MM.1S (cell line): ENCODE measurements around the gene DKC1.

Source experiments
- CTCF ChIP-seq: fragments of 300-600 bp; sonication (generic); IDR thresholded peaks from 2 replicates; pipeline ENCODE4 v1.5.1; 2016; ENCODE audit warnings: antibody characterized with exemption, low read length, mixed read lengths
- EZH2phosphoT487 ChIP-seq: fragments of 300-600 bp; sonication (generic); IDR thresholded peaks from 2 replicates; pipeline ENCODE4 v1.6.1; 2018; ENCODE audit warnings: antibody characterized with exemption, low read length

GRCh38 chrX:154739952-154740465 is 22.7 kb upstream of the DKC1 start:
- TF ChIP-seq CTCF (no peak), EZH2phosphoT487 (no peak)
